Stimulated activated CD4-positive, alpha-beta T cell treated with anti-CD3 and anti-CD28 coated beads, Interleukin-12 subunit alpha, Interleukin-12 subunit beta, amount 100 ng/mL, for 4 hours (primary cell): Measurements from ENCODE around the gene CLEC18B.
"Not testable (repeated sequence)": the region's sequence is repeated elsewhere in the genome, so short reads cannot be mapped to it uniquely, and the experiment has no call there.

Experiments
- DNase-seq: peaks from one replicate; pipeline ENCODE4 v3.0.0-alpha.2; 2020

Gene CLEC18B

GRCh38 chr16:74443624-74444346 lies 22.5 kb upstream of the CLEC18B start:
- not testable (repeated sequence) for DNase-seq

GRCh38 chr16:74439685-74440084 lies 18.4 kb upstream of the CLEC18B start:
- no peak for DNase-seq

- no peak for DNase-seq
Measured at GRCh38 chr16:74438492-74438979, 17.3 kb upstream of the CLEC18B start.

- DNase-seq, result no peak
Measured at GRCh38 chr16:74431516-74431915, 10.2 kb upstream of the CLEC18B start.

GRCh38 chr16:74430036-74430712 lies 8.9 kb upstream of the CLEC18B start:
- DNase-seq, result peak; percentile 27

GRCh38 chr16:74428493-74428892 lies 7.2 kb upstream of the CLEC18B start:
- DNase-seq, result not testable (repeated sequence)

- not testable (repeated sequence) for DNase-seq
Measured at GRCh38 chr16:74425751-74426150, 4.5 kb upstream of the CLEC18B start.

- DNase-seq, result not testable (repeated sequence)
Measured at GRCh38 chr16:74423721-74424120, 2.4 kb upstream of the CLEC18B start.

GRCh38 chr16:74422086-74422485 lies 808 bp upstream of the CLEC18B start:
- DNase-seq, result not testable (repeated sequence)

- DNase-seq, result not testable (repeated sequence)
Measured at GRCh38 chr16:74421482-74421785, 156 bp upstream of the CLEC18B start.

- DNase-seq, result not testable (repeated sequence)
Measured at GRCh38 chr16:74419811-74420210, 1.5 kb downstream of the CLEC18B start.

GRCh38 chr16:74417897-74418296 lies 3.4 kb downstream of the CLEC18B start:
- DNase-seq, result not testable (repeated sequence)

GRCh38 chr16:74413920-74414319 lies 7.4 kb downstream of the CLEC18B start:
- DNase-seq, result not testable (repeated sequence)

GRCh38 chr16:74413485-74413884 lies 7.8 kb downstream of the CLEC18B start:
- DNase-seq, result not testable (repeated sequence)

GRCh38 chr16:74412775-74413390 lies 8.4 kb downstream of the CLEC18B start:
- DNase-seq, result not testable (repeated sequence)

- DNase-seq, result not testable (repeated sequence)
Measured at GRCh38 chr16:74412138-74412774, 9.0 kb downstream of the CLEC18B start.

- DNase-seq, result not testable (repeated sequence)
Measured at GRCh38 chr16:74410981-74411380, 10.3 kb downstream of the CLEC18B start.

GRCh38 chr16:74410057-74410957 lies 11.0 kb downstream of the CLEC18B start:
- DNase-seq, result not testable (repeated sequence)

- DNase-seq, result not testable (repeated sequence)
Measured at GRCh38 chr16:74409185-74409981, 11.9 kb downstream of the CLEC18B start.

GRCh38 chr16:74407362-74407705 lies 13.9 kb downstream of the CLEC18B start:
- DNase-seq, result not testable (repeated sequence)

GRCh38 chr16:74406600-74407361 lies 14.5 kb downstream of the CLEC18B start:
- not testable (repeated sequence) for DNase-seq
